Glutamatergic neuron (in vitro differentiated cells): ENCODE data around the gene NEURL1. TPM values are rescaled to one million over a fixed set of nuclear protein-coding genes. Genes with fewer than 3 reads are reported as not detected.
A peak's percentile ranks its signal among the peaks of the same experiment; 100 is the strongest.

Experiments
- DNase-seq: peaks from one replicate; pipeline ENCODE4 v3.0.0; 2022
- H3K27ac Mint-ChIP-seq: one replicate; pipeline ENCODE4 v1.8.0; 2020; ENCODE audit warnings: mild to moderate bottlenecking, mixed read lengths, inconsistent platforms; ENCODE audit not compliant: unreplicated experiment
- H3K27me3 Mint-ChIP-seq: one replicate; pipeline ENCODE4 v1.8.0; 2020; ENCODE audit warnings: mild to moderate bottlenecking, moderate library complexity, mixed read lengths, inconsistent platforms; ENCODE audit not compliant: unreplicated experiment
- H3K36me3 Mint-ChIP-seq: one replicate; pipeline ENCODE4 v1.8.0; 2020; ENCODE audit warnings: mild to moderate bottlenecking, mixed read lengths, inconsistent platforms; ENCODE audit not compliant: unreplicated experiment
- H3K4me1 Mint-ChIP-seq: one replicate; pipeline ENCODE4 v1.8.0; 2020; ENCODE audit warnings: mild to moderate bottlenecking, low read depth, mixed read lengths, inconsistent platforms; ENCODE audit not compliant: unreplicated experiment
- H3K4me3 Mint-ChIP-seq: one replicate; pipeline ENCODE4 v1.8.0; 2020; ENCODE audit warnings: mild to moderate bottlenecking, mixed read lengths, inconsistent platforms; ENCODE audit not compliant: unreplicated experiment
- H3K9me3 Mint-ChIP-seq: one replicate; pipeline ENCODE4 v1.8.0; 2020; ENCODE audit warnings: mild to moderate bottlenecking, moderate library complexity, mixed read lengths, inconsistent platforms; ENCODE audit not compliant: unreplicated experiment
- total RNA-seq: library from RNA; stranded (reverse); fragmentation: NEBNext Ultra II Directional; extraction: Animal tissue kit (Norgen Biotek cat#: 25700); gene quantifications from one replicate; pipeline ENCODE4 v1.2.1, GENCODE V29; 2021; ENCODE audit not compliant: unreplicated experiment
- TF ChIP-seq, protein P1 (sequence below): fragments of 200-600 bp; sonication (generic); IDR thresholded peaks from one replicate; pipeline ENCODE4 v1.5.0; 2021; ENCODE audit not compliant: partially characterized antibody, unreplicated experiment

The NEURL1 gene
- total RNA-seq, 1 donor from 2014 or later, result 3.1 TPM

DNA sequence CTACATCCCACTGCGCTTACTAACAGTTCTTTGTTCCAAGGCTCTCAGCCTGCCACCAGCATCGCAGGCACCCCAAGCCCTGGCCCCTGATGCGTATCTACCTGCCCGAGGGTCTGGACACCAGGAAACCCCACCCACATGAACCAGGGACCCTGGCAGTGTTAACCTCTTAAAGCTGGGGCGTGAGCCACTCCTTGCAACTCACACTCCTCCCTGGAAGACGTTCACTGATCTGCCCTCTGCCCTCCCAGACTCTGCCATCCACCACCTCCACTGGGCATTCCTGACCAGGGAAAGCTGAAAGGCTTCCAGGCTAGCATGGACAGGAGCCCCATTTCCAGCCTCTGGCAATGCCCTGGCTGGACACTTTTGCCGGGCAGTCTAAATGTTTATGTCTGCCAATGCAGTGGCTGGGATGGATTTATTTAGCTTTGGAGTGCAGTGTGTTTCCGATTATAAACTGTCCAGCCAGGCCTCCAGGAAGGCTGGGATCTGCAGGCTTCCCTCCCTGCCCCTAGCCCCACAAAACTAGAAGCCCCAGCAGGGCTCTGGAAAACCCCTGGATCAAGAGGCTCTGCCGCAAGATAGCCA, 117.5 kb downstream of the NEURL1 start:
- H3K9me3 Mint-ChIP-seq, result peaks cover 8% of the 10 kb centered on the region
- H3K4me1 Mint-ChIP-seq, result peaks cover 13% of the 10 kb centered on the region
- no peak for DNase-seq
- H3K36me3 Mint-ChIP-seq, result peaks cover 2% of the 10 kb centered on the region
- no peak overlapping the region for H3K27ac Mint-ChIP-seq
- no peak overlapping the region for H3K4me3 Mint-ChIP-seq
- TF ChIP-seq, protein P1, sequence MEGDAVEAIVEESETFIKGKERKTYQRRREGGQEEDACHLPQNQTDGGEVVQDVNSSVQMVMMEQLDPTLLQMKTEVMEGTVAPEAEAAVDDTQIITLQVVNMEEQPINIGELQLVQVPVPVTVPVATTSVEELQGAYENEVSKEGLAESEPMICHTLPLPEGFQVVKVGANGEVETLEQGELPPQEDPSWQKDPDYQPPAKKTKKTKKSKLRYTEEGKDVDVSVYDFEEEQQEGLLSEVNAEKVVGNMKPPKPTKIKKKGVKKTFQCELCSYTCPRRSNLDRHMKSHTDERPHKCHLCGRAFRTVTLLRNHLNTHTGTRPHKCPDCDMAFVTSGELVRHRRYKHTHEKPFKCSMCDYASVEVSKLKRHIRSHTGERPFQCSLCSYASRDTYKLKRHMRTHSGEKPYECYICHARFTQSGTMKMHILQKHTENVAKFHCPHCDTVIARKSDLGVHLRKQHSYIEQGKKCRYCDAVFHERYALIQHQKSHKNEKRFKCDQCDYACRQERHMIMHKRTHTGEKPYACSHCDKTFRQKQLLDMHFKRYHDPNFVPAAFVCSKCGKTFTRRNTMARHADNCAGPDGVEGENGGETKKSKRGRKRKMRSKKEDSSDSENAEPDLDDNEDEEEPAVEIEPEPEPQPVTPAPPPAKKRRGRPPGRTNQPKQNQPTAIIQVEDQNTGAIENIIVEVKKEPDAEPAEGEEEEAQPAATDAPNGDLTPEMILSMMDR, result no peak
- peaks cover 6% of the 10 kb centered on the region for H3K27me3 Mint-ChIP-seq

DNA sequence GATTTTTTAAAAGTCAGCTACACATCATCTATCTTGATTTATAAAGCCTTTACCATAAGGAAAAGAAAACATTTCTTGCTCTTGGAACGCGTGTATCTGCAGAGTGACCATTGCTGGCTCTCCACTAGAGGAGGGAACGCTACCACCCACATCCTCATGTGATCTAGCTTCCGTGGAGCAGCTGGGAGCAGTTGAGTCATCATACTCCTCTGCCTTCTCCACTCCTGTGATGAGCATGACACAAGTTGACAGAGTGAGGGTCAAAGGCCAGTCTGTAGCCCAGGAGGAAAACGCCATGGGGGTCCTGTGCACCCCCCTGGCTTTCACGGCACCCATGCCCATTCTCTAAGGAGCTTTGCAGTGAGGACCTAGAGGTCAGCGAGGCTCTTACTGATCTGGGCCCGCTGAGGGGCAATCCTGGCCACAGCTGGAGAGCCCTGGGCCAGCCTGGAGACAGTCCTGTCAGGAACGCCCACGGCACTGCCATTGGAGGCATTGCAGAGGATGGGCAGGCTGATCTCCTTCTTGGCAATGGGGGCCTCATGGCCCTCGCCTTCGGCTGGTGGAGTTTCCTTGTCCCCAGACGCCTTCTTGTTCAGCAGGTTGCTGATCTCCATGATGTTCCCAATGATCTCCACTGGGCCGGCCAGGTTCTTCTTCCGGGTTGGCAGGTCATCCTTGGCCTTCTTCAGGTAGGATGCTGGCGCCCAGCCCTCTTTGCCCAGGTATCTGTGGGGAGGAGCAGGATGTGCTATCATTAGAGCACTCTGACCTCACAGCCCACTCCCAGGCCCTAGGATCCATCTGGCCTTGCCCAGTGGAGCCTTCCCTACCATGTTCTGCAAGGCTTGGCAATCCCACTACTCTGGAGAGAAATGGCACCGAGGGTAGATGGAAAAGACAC, 119.2 kb downstream of the NEURL1 start:
- TF ChIP-seq, protein P1, result no peak
- peaks cover 6% of the 10 kb centered on the region for H3K27me3 Mint-ChIP-seq
- no peak for DNase-seq
- no peak overlapping the region for H3K27ac Mint-ChIP-seq
- H3K4me1 Mint-ChIP-seq, result peaks cover 16% of the 10 kb centered on the region
- H3K4me3 Mint-ChIP-seq, result no peak overlapping the region
- H3K36me3 Mint-ChIP-seq, result no peaks in the 10 kb centered on the region
- peaks cover 11% of the 10 kb centered on the region for H3K9me3 Mint-ChIP-seq

DNA sequence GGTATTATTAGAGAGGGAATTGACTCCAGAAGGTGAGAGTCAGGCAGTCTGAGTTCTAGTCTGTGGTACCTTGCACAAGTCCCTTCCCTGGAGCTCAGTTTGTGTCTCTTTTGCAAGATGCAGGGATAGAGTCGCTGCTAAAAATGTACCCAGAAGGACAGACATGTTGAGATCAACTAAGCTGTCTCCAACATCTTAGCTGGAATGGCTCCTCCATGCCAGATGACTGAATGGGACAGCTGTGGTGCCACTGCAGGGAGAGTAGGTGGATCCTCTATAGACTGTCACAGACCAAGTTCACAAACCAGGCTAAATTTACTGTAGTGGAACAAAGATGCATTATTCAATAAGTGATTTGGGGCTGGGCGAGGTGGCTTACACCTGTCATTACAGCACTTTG, 120.1 kb downstream of the NEURL1 start:
- H3K4me1 Mint-ChIP-seq, result peaks cover 16% of the 10 kb centered on the region
- H3K36me3 Mint-ChIP-seq, result no peaks in the 10 kb centered on the region
- peaks cover 9% of the 10 kb centered on the region for H3K9me3 Mint-ChIP-seq
- no peak overlapping the region for H3K27ac Mint-ChIP-seq
- no peak for DNase-seq
- no peak overlapping the region for H3K4me3 Mint-ChIP-seq
- TF ChIP-seq, protein P1, result no peak
- peaks cover 8% of the 10 kb centered on the region for H3K27me3 Mint-ChIP-seq

DNA sequence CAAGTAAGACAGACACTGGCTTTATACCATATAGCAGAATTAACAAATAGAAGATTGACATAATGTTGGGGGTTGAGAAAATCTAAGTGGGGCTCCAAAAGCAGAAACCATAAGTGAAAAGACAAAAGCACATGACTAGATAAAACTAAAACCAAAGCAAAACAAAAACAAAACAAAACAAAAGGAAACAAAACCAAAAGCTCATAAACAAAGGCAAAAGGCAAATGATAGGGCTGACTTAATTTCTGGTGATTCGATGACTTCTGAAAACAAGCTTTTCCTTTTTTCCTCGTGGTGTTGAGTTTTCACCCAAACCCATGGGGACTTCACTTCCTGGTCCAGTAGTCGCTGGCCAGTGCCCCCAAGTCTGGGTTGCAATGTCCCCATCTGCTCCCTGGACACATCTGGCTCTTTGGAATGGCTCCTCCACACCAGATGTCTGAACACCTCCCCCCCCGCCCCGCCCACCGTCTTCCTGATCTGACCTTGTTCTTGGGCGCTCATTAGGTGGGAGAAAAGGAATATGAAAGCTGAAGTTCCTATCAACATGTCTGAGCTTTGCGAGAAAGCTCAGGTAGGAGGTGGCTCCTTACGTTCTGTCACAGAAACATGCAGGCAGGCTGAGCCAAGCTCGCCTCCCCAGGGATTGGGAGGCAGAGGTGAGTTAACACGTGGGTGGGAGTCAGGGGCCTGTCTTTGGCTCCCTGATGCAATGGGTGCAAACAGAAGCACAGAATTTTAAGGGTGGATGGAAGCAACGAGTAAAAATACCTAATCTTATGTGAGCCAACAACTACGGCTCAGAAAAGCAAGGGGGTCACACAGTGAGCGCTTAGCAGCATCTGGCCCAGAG, 121.0 kb downstream of the NEURL1 start:
- Mint-ChIP-seq H3K27ac (peak overlapping the region; percentile 60), H3K27me3 (peaks cover 8% of the 10 kb centered on the region), H3K9me3 (peaks cover 11% of the 10 kb centered on the region), H3K4me3 (peak overlapping the region; percentile 52), H3K4me1 (peaks cover 16% of the 10 kb centered on the region), H3K36me3 (no peaks in the 10 kb centered on the region)
- TF ChIP-seq, protein P1, result no peak
- DNase-seq, result no peak
